ENCODE results near the gene IFIH1. TPM values are rescaled to one million over a fixed set of nuclear protein-coding genes. Genes with fewer than 3 reads are reported as not detected.

The IFIH1 gene
- total RNA-seq (2014; rRNA removed): 2.6 and 5.6 TPM in 2 replicates
- polyA plus RNA-seq (2012): 1.0 TPM

DNA sequence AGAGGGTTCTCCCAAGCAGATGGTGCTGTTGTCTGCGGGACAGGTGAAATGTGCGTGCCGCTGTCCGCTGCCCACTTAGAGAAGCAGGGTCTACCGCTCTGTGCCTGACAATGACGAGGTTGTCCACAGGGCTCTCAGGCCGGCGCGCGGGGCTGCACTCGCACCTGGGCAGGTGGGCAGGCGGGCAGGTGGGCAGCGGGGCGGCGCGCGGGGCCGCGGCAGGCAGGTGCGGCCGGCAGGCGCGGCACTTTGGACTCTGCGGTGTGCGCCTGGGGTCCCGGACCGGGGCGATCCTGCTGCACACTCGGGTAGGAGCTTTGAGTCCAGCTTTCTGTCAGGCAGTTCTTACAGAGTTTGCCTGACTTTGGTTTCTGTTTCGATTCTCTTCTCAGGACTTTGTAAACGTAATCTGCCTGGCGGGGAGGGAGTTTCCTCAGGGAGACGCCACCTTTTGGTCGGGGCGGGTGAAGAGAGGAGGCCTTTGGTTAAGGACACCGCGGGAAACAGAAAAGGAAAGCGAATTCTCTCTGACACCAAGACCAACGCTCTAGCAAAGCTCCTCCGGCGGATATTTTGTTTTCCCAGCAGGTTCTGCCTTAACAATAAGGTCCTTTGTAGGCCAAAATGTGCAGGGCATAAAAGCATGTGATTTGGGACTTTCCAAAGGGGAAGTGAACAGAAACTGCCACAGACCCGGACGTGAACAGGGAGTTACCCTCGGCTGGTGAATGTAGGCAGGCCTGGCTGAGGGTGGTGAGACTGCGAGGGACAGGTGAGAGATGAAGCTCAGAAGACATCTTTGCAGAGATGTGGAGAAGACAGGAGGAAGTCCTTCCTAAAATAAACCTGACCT, at the start of gene IFIH1:
Gene IFIH1, minus strand, starts transcription at position 357 of the 853 bp plus-strand sequence. CDS start 377 bp downstream, outside the sequence.
- DNase-seq (ENCODE audit: low read depth): peak; percentile 90

DNA sequence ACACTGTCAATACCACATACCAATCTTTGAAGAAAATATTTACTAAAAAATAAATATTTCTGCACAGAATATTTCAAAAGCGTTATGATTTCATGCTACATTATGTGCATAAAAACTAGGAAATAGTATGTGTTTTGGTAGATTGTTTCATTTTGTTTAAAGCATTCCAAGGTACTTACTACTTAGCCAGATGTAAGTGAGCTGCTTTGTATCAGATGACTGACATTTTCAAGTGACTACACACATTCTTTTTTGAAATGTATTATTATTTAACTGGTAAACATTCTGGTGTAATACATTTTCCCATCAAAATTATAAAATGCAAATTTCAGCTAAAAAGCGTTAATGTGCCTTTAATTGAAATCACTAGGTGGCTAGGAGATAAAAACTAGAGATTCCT, 46.9 kb upstream of the IFIH1 start:
- no peak for DNase-seq (ENCODE audit: low read depth)

GRCh38 chr2:162344617-162344950, 26.1 kb upstream of the IFIH1 start:
- no peak for DNase-seq (ENCODE audit: low read depth)

- peak; percentile 68 for DNase-seq (ENCODE audit: low read depth)
Measured at GRCh38 chr2:162343824-162344616, 25.5 kb upstream of the IFIH1 start, which contains the start of gene GCA. Gene GCA, plus strand, starts transcription at chr2:162344132. Its CDS starts 117 bp downstream, at chr2:162344249.

DNA sequence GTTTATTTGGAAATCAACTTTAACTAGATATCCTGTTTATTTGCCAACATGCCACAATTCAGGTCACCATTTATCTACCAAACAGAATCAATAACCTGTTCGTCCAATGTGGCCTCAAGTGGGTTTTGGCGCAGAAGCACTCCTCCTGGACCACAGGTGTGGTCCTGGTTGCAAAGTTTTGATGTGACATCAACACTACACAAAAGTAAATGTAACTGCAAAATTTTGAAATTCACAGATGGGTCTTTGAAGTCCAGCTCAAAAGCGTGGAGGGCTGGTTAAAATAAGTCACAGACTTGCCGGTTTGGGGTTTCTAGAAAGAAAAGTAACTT, 25.0 kb upstream of the IFIH1 start:
- DNase-seq (ENCODE audit: low read depth): no peak

- DNase-seq (ENCODE audit: low read depth): no peak
Measured at GRCh38 chr2:162342841-162343240, 24.4 kb upstream of the IFIH1 start.

GRCh38 chr2:162342321-162342720, 23.8 kb upstream of the IFIH1 start:
- DNase-seq (ENCODE audit: low read depth): no peak

- DNase-seq (ENCODE audit: low read depth): no peak
Measured at GRCh38 chr2:162340822-162341221, 22.3 kb upstream of the IFIH1 start.

GRCh38 chr2:162337868-162338267, 19.4 kb upstream of the IFIH1 start:
- DNase-seq (ENCODE audit: low read depth): no peak

DNA sequence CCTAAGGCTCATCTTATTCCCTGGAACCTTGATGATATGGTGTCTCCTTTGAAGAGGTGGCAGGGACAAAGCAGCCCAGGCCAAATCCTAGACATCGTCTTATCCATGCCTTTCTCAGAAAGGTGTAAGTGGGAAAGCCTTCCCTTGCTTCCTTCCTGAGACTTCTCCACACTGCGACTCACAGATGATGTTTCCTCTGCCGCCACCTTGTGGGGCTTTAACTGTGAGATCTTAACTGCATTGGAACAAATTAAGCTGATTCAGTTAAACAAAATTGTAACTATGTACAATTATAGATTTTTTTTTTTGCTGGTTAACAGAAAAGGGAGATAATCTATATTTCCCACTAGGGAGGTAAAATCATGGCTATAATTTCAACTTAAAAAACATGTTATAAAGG, 15.5 kb upstream of the IFIH1 start:
- DNase-seq (ENCODE audit: low read depth): peak; percentile 46

DNA sequence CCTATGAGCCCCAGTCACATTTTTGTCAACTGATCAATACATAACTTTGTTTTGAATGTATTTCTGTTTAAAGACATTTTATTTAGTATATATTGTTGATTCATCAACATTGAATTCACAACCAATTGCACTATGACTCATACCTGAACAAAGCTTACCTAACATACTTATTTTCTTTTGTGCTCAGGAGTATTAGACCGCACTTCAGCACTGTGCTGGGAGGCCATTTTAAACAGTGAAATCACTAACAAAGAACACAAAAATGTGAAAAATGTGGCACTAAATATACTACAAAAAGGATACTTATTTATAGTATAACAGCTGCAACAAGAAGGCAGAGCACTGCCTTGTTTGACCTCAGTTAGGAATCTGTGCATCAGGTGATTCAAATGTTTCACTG, 12.4 kb upstream of the IFIH1 start:
- DNase-seq (ENCODE audit: low read depth): peak; percentile 50

- DNase-seq (ENCODE audit: low read depth): no peak
Measured at GRCh38 chr2:162328424-162329157, 10.1 kb upstream of the IFIH1 start.

- DNase-seq (ENCODE audit: low read depth): no peak
Measured at GRCh38 chr2:162327806-162328205, 9.3 kb upstream of the IFIH1 start.

DNA sequence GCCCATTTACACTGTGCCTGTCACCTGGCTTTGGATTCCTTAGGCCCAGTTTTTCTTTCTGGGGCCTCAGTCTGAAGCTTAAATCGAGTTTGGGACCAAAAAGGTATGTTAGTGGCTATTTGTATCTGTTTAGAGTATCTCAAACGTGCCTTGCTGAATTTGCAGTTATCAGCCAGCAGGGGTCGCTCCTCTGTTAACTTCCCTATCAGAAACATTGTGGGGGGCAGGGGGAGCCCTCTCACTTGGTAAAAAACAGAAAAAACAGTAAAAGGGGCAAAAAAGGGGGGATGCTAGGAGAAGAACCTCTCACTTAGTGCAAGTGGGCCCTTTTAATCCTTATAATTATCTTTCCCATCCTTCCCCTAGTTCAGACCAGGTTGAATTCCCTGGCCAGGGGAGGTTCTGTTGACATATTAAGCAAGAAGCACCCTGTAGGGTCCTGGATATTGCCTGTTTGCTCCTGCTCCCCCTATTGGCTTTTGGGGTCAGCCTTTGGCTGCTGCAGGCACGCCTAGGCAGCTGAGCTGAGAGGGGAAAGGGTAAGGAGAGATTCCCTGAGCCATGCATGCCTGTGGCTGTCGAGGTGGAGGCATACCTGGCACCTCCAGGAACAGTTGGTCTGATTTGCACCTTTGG, 8.8 kb upstream of the IFIH1 start:
- no peak for DNase-seq (ENCODE audit: low read depth)

GRCh38 chr2:162324953-162325352, 6.5 kb upstream of the IFIH1 start:
- no peak for DNase-seq (ENCODE audit: low read depth)

DNA sequence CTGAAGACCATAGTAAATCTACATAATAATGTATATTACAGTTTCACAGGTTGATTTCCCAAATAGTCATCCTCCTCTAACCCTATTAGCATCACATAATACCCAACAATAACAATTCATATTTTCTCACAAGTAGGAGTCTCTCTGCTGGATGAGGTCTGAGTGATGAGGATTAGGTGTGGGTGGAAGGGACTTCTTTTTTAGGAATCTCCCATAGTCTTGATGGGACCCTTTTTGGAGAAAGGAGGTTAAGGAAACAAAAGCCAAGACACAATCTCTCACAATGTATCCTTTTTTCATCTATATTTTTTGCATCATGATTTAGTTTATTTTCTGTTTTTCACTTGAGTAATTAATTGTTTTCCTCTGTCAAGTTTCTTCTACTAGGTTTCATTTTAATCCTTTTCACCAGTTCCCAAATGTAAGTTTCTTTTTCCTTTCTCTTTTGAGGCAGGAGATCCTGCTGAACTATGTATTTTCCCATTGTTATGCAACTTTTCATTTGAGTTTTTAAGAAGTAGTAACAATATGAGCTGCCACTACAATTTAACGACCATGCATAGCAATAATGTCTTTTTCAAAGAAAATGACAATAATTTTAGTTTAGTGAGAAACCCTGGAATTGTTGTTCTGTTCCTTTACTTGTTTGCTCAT, 2.5 kb upstream of the IFIH1 start:
- no peak for DNase-seq (ENCODE audit: low read depth)

GRCh38 chr2:162317861-162318327, 590 bp downstream of the IFIH1 start:
- peak; percentile 27 for DNase-seq (ENCODE audit: low read depth)

DNA sequence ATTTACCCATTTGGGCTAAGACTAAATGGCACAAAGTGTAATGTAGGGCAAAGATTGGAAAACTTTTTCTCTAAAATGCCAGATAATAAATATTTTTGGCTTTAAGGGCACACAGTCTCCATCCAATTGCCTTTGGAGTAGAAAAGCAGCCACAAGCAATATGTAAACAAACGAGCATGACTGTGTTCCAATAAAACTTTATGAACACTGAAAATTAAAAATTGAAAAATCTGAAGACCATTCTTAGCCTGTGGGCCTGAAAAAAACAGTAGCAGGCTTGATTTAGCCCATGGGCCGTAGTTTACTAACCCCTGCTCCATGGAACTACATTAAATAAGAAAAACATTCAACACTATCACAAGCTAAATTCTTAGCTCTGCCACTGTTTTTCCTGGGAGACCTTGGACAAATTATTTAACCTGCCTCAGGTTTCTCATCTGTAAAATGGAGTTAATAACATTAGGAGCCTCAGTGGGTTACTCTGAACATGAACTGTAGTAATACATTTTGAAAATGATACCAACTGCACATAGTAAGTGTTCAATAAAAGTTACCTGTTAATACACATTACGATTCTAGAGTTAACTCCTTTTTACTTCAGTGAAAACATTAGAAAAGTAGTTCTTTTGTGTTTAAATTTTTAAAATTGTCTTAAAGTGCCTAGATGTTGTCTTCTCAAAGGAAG, 1.3 kb downstream of the IFIH1 start:
- DNase-seq (ENCODE audit: low read depth): no peak

GRCh38 chr2:162316590-162316989, 1.9 kb downstream of the IFIH1 start:
- no peak for DNase-seq (ENCODE audit: low read depth)

DNA sequence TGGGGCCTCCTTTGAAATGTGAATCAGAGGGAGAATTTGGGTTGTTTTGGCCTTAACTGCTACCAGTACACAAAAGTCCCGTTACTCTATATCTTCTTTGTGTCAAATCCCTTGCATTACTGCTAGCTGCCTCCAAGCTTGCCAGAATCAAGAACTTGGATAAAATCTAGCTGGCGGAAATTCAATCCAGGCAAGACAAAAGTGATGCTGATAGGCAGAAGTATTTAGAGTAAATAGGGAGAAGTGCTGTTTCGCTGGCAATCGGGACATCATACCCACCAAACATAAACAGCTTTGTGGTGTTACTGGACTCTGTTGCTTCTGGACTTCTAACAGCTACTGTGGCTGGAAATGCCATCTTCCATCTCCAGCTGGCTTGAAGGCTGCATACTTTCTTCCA, 2.5 kb downstream of the IFIH1 start:
- no peak for DNase-seq (ENCODE audit: low read depth)

All from LHCN-M2 (cell line).